Transverse colon (tissue), 4 donors: ENCODE results near the gene THOP1.

Source experiments
- POLR2AphosphoS5 ChIP-seq, 3 donors: sonication (generic); formaldehyde crosslinking; IDR thresholded peaks; one replicate each; pipeline ENCODE4 v1.6.1; 2016; ENCODE audit warnings: antibody characterized with exemption in 3 of 3
- TF ChIP-seq, protein P1 (sequence below), 5 experiments: fragments of 200-600 bp in 3 of 5; fragments of 450-650 bp in 2 of 5; sonication (generic) in 3 of 5; IDR thresholded peaks; 1 replicate in 2 of 5; 2 replicates in 3 of 5; pipeline ENCODE4 v1.5.1; 2016 to 2017; ENCODE audit warnings: antibody characterized with exemption in 5 of 5, inconsistent platforms in 3 of 5, mild to moderate bottlenecking in 2 of 5, moderate library complexity in 1 of 5

DNA sequence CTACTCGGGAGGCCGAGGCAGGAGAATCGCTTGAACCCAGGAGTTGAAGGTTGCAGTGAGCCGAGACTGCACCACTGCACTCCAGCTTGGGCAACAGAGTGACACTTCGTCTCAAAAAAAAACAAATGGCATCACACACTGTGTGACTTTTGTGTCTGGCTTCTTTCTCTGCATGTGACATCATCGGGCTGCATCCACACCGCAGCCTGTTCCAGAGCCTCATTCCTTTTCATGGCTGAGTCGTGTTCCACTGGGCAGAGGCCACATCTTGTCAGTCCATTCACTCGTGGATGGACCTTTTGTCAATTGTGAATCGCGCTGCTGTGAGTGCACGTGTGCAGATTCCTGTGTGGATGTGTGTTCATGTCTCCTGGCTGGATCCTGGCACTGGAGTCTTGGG lies 8.3 kb downstream of the THOP1 start:
- TF ChIP-seq POLR2AphosphoS5 (IDR thresholded peaks at IDR 0.05), result no peak
- TF ChIP-seq, protein P1, sequence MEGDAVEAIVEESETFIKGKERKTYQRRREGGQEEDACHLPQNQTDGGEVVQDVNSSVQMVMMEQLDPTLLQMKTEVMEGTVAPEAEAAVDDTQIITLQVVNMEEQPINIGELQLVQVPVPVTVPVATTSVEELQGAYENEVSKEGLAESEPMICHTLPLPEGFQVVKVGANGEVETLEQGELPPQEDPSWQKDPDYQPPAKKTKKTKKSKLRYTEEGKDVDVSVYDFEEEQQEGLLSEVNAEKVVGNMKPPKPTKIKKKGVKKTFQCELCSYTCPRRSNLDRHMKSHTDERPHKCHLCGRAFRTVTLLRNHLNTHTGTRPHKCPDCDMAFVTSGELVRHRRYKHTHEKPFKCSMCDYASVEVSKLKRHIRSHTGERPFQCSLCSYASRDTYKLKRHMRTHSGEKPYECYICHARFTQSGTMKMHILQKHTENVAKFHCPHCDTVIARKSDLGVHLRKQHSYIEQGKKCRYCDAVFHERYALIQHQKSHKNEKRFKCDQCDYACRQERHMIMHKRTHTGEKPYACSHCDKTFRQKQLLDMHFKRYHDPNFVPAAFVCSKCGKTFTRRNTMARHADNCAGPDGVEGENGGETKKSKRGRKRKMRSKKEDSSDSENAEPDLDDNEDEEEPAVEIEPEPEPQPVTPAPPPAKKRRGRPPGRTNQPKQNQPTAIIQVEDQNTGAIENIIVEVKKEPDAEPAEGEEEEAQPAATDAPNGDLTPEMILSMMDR (IDR thresholded peaks at IDR 0.05), result no peak
